ENCODE results near the gene IGSF9.

IGSF9 gene

DNA sequence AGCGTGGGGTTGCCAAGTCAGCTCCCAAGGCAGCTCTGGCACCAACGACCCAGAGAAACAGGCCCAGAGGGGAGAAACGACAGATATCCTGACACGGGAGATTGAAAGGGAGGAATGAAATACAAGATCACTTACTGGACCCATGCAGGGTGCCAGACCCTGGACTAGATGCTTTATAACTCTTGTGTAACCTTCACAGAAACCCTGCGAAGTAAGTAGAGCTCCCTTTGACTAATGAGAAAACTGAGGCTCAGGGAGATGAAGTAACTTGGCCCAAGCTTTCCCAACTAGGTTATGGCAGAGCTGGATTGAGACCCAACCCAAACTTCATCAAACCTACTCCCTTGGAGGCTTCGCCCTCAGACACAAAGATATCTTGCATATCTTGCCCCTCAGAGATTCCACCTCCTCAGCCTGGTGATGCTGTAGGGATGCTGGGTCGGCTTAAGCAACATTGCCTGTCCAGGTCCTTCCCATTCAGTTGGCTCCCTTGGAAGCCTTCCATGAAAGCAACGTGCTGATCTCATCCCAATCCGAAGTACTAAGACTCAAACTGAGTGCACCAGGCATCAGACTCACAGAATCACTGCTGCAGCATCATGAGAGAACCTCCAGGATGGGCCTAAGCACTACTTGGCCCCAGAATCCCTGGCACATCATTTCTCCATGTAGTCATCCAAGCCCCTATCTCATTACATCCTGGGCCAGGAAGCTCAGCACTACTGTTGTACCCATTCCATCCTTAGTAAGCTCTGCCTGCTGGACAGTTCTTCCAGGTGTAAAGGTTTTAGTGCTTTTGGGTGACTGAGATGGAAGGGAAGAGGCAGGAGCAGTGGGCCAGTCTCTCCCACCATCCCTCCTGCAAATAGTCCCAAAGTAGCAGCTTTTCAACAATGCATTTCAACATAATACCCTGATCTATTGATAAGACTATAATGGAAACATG lies 1.1 kb upstream of the IGSF9 start:
- no peak for DNase-seq (ENCODE audit: low spot score)

DNA sequence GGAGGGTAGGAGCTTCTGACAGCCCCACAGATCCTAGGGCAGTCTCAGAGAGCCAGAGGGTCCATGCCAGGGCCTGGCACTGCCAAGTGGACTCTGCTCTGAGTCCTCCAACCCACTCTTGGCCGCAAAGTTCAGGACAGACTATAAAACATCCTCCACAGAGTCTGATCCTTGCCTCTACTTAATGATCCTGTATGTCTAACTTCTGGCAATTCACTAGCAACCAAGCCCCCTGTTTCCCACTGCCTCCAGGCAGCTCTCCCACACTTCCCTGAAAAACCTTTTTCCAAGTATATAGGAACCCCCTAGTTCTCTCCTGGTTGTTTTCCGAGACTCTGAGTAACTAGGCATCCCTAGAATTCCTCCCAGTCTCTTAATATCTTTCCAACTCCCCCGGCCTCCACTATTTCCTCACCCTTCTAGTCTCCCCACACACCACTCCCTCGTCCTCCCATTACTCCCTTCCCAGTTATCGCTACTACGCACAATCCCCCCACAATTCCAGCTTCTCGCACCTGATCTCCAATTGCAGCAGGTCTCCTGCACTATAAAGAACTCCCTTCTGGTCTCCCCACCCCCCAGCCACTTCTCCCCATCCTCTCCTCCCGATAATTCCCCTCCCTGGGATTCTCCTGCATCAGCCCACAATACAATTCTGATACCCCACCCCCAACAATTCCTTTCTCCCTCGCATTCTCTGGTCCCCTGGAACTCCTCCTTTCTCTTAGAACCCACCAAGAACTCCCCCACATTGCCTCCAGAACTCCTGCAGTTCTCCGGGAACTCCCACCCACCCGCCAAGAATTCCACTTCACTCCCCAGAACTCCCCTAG lies 574 bp downstream of the IGSF9 start:
- DNase-seq (ENCODE audit: low spot score): no peak

DNA sequence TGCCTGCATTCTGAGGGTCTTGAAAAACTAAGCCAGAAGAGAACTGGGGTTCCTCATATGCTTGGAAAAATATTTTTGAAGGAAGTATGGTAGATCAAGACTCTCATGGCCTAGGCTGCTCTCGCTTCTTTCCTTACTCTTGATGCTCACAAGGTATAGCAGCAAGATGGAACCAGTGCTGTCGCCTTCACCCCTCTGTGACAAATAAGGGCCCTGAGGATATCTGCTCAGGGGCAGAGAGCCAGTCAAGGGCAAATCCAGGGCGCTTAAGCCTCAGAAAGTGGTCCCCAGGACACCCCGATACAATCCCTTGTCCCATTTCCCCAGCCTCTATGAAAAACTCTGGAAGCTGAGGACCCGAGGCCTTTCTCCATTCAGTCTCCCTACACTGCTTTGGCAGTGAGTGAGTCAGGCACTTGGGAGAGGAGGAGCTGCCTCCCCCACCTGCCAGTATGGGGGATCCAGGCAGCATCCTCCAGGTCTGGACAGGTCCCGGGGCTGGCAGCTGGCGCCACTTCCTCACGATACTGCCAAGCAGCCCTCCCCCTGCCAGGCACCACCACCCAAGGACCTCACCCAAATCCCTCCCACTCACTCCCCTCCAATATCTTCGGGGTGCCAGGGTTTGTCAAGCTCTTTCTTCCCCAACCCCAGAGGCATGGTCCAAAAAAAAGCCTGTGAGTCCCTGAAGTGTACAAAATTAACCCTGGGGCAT lies 1.3 kb downstream of the IGSF9 start:
- DNase-seq (ENCODE audit: low spot score): no peak

DNA sequence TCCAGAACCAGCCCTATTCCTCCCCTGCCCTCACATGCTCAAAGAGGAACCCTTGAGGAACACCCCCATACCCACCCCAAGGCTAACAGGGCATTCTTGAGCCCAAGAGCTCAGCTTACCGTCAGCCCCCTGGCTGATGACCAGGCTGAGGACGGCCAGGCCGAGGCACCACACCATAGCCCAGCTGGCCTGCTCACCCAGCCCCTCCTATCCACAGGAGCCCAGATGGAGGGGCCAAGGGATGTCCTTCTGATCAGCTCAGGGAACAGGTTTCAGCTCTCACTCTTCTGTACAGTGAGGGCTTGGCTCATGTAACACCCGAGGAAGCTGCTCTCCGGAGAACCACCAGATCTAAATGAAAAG lies 2.2 kb downstream of the IGSF9 start:
- DNase-seq (ENCODE audit: low spot score): no peak

DNA sequence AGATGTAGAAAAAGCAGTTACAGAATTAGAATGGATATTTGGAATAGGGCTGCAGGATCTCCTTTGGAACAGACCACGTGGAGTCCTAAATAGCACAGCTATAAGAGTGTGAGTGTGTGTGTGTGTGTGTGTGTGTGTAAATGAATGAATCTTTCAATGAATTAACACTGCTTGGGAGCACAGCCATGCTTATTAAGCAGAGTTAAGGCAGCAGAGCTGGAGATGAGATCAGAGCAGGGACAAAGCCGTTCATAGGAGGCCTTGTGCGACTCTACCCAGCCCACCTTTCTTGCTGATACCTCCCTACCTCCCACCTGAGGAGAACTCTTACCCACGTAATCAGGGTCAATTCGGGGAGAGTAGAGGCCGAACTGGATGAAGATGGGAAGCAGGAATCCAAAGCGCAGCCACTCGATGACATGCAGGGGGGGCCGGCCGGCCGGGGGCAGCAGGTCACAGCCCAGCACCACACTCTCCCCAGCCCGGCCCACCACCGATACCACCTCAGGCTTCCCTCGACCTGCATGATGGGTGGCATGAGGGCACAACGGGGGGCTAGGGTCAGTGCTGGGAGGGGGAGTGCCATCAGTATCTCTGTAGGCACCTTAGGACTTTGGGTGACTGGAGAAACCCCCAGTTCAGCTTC lies 2.7 kb downstream of the IGSF9 start:
- no peak for DNase-seq (ENCODE audit: low spot score)

DNA sequence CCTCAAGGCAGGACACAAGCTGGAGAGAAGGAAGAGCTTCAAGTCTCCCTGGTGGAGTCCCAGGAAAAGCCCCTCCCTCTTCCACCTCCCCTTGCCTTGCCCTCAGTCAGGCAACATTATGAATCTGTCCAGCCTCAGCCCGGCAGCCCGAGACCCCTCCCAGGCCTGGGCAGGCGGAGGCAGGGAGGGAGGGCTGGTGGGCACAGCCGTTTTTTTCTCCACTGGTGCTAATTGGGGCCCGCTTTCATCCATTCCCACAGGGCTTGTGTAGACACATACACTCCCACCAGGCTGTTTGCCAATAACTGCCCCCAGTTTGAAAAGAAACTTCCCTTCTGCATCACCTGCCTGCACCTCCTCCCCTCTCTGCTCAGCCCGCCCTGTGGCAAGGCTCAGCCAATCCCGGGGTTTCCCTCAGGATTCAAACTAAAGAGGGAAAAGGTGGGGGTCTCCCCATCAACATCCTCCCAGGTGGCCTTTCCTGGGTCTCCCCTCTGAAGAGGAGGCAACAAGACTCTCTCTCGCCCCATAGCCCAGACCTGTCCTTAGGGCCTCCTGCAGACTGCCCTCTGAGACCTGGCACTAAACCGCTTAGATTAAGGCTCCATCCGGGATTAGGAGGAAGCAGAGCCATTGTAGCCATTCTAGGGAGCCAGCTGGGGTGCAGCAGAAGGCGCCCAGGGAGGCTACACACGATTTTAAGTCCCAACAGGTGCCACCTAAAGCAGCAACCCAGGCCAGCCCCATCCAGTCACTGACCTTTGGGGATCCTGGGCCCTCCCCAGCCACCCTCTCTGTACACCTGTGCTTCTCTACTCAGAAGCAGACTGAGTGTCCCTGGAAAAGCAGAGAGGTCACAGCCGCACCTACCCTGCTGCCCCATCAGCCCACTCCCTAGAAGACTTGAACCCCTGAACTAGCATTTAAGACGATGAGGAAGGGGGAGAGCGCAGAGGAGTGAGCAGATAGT lies 3.5 kb downstream of the IGSF9 start:
- DNase-seq (ENCODE audit: low spot score): no peak

DNA sequence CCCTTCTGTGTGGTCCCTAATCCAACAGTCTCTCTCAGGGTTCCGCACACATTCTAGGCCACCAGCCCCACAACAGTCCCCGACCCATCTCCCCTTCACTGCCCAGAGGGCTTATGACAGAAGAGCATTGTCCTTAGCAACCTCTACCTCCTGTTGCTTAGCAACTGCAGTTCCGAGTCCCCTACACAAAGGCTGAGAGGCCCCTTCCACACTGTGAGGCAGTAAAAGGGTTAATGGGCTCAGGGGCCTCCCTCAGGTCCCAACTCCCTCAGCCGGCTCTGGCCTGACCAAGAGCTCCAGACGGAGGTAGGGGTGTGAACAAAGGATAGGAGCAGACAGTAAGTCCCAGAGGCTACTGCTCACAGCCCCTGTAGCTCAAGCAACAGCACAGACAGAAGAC lies 4.3 kb downstream of the IGSF9 start:
- no peak for DNase-seq (ENCODE audit: low spot score)

DNA sequence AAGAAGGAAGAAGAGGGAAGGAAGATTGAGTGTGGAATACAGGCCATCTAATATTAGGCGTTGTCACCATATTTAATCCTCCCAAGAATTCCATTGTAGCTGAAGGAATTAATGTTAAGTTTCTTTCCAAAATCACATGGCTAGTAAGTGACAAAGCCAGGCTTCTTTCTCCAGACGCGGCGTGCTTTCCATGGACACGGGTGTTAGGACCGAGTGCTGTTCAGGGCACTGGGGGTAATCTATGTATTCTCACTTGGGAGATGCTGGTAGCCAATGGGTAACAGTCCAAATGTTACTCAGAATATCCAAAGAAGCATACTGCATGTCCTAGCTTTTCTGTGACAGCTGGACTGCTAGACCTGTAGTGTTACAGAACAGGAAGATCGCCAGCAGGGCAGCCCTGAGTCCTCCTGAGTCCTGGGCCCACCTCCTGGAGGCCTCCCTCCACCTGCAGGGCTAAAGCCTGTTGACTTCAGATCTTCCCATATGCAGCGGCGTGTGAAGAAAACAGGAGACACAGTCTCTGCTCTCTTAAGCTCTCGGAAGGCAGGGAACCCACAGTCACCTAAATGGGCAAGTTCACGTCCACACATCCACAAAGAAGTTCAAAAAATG lies 5.3 kb downstream of the IGSF9 start:
- DNase-seq (ENCODE audit: low spot score): no peak

DNA sequence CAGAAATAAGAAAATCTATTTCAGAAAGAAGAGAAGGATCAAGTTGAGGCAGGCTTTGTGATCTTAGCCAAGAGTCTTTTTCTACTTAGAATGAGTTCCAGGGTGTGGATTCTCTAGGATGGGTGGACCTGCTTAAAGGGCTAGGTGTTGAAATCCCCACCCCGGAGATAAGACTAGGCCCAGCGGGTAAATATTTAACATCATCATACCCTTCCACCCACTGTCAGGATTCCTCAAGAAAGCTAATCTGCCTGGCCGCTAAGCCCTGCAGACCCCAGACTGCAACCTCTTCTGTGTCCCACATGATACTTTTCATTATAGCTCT lies 5.8 kb downstream of the IGSF9 start:
- no peak for DNase-seq (ENCODE audit: low spot score)

DNA sequence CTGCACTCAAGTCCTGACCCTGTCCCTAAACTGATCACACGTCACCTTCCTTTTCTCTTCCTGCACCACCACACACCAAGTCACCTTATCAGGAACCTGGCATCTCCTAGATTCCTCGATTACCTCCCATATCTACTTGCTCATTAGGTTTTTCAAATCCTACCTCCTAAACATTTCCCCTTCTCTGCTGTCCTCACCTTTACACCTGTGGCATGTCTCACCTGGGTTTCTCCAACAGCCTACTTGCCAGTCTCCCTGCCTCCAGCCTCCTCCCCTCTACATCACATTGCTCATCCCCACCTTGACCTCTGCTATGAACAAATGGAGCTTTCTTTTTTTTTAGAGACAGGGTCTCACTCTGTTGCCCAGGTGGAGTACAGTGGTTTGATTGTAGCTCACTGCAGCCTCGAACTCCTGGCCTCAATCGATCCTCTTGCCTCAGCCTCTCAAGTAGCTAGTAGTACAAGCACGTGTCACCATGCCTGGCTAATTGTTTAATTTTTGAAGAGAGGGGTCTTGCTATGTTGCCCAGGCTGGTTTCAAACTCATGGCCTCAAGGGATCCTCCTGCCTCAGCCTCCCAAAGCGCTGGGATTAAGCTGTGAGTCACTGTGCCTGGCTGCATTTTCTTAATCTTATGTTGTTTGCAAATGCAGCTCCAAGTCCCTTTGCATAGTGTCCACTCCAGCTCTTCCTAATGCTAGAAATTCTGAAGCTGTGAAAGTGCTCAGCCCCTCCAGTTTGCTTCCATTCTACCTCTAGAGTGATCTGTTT lies 6.3 kb downstream of the IGSF9 start:
- no peak for DNase-seq (ENCODE audit: low spot score)

DNA sequence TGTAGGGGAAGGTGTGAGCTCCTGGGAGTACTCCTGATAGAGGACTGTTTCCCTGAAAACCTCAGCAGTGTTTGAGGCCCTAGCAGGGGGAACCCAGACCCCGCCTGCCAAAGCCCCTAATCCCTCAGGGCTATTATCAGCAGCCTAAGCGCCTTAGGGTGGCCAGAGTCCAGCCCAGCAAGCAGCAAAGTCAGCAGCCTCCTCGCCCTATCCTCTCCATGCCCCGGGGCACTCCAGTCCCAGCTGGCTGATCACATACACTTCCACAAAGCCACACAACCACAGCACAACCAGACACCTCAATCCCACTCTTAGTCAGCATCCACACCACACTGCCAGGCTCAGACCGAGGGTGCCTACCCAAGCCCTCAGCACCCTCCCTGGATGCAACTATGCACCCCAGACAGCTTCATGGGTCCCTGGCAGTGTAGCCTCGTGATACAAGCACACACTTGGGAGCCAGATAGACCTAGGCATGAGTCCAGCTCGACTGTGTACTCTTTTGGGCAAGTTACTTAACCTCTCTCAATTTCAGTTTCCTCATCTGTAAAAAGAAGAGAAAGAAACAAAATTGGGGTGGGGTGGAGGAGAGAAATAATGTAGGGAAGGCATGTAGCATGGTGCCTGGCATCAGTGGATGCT lies 7.1 kb downstream of the IGSF9 start:
- no peak for DNase-seq (ENCODE audit: low spot score)

DNA sequence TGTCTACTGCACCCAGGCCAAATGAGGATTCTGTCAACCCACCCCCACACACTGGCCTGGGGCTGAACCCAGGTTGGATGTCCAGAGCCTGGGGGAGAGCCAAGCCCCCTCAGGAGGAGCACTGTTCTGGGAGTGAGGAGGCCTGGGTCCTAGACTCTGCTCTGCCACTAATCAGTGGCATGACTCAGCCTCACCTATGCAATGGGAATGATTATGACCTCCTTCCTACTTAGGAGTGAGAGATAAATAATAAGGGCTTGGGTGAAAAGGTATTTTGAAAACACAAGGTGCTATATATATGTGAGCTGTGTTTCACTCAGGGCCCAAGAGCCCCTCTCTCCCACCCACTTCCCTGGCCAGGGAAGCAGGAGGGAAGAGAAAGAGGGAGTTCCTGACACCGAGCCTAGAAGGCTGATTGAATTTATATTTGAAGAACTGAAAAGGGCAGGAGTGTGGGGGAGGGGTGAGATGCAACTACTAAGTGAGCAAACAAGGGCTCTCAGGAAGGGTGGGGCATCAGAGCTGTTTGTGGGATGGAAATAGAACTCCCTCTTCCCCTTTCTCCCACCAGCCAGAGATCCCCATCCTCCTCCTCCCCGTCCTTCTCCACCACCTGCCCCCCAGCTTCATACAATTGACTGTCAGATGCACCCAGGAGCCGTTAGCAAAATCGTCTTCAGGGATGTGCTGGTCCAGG lies 8.2 kb downstream of the IGSF9 start:
- no peak for DNase-seq (ENCODE audit: low spot score)

DNA sequence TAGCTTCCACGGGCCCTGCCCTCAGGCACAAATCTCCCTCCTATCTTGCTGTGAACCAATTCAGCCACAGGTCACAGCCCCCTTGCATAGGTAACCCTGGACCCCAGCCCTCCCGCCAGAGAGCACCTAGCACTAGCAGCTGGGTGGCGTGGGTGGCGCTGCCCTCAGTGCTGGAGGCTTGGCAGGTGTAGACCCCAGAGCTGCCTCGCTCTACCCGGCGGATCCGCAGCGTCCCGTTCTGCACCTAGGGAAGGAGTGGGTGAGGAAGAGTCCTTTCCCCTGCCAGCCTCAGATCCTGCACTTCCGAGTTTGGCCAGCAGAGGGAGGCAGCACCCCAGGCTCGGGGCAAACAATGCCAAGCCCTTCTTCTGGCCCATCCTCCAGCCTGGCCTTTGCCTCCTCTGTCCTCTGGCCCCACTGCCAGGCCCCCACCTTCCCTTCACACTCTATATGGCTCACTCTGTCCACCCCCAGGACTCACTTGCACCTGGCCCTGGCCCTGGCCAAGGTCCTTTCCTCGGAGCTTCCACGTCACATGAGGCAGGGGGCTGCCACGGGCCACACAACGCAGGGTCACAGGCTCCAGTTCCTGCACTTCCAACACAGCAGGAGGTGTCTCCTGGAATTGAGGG lies 9.0 kb downstream of the IGSF9 start:
- peak; percentile 80 for DNase-seq (ENCODE audit: low spot score)

DNA sequence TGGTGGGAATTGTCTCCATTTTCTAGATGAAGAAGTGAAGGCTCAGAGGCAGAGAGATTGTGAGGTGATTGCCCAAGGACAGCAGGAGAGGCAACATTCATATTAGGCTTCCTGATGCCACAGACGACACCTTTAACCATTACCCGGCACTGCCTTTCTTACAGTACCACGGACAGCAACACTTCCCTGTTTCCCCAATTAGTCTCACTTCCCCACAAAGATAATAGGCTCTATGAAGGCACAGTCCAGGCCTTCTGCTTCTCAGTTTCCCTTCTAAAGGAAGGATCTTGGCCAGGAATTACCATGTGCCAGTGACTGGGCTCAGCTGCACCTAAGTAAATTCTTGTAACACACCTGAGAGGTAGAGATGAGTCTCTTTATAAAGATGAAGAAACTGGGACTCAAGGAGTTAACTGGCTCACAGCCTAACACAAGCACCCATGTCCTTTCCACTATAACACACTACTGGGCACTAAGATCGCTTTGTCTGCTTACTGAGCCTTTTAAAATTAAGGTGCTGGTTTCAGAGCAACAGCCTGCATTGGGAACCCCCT lies 9.6 kb downstream of the IGSF9 start:
- DNase-seq (ENCODE audit: low spot score): no peak

DNA sequence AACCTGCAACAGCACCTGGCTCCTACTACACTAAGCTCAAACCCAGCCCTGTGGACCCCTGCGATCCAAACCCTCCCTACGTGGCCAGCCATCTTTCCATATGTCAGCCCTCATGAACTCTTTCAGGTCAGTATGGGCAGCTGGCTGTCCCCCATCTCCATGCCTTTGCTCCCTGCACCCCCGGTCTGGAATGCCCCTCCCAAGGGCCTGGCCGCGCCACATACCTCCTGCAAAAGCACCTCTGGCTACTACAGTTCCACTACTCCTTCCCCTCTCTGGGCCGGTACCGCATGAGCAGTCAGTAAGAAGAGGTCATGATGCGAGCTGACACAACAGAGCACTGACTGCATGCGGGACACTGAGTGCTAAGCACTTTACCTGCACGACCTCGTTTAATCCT lies 10.1 kb downstream of the IGSF9 start:
- DNase-seq (ENCODE audit: low spot score): no peak

DNA sequence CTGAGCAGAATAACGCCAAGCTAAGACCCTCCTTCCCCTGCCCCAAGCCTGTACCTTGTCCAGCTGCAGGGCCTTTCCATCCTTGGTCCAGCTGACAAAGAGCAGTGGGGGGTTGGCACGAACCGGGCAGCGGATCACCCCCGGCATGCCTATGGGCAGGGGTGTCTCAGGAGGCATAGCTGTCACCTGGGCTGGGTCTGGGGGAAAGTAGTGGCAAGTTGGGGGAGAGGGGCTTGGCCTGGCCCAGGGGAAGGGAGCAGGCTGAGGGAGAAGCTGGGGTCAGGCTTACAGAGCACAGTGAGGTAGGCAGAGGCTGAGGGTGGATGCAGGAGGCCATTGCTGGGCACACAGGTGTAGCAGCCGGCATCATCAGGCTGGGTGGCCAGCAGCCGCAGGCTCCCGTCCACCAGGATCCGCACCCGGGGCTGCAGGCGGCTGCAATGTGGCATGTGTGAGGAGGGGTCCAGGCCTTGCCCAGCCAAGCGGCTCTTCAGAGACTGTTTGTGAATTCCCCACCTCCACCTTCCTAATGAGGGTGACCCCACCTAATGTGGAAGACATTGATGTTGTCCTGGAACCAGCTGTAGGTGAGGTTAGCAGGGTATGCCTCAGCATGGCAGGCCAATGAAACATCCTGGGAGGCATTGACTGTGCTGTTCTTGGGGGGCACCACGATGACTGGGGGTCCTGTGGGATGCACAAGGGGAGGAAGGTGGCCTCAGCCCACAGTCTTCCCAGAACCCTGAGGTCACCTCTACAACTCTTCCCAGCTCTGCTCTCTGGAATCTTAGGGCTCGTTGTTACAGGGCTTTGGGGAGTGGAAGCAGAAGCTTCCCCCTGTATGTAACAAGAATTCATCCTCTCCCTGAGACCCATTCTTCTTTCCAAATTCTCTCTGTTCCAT lies 11.0 kb downstream of the IGSF9 start:
- DNase-seq (ENCODE audit: low spot score): no peak

DNA sequence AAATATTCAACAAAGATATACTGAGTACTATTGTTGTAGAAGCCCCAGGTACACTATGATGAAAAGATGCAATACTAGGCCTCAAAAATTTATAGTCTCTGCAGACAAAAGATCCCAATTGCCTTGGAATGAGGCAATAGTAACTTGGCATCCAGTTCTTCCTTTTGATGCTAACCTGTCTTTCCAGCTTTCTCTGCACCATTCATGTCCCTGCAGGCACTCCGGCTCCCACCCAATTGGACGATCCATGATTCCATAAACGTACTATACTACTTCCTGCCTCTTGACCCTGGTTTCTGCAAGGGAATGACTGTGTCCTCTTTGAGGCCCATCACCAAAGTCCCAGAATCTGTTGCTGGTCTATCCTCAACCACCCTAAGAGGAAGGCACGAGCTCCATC lies 12.1 kb downstream of the IGSF9 start:
- DNase-seq (ENCODE audit: low spot score): no peak
